ENCODE data around the gene GLUL. TPM values are rescaled to one million over a fixed set of nuclear protein-coding genes. Genes with fewer than 3 reads are reported as not detected.

GLUL gene
- total RNA-seq, 4 donors from 2014 or later, result 2,071 to 4,011 (median 3,051) TPM

DNA sequence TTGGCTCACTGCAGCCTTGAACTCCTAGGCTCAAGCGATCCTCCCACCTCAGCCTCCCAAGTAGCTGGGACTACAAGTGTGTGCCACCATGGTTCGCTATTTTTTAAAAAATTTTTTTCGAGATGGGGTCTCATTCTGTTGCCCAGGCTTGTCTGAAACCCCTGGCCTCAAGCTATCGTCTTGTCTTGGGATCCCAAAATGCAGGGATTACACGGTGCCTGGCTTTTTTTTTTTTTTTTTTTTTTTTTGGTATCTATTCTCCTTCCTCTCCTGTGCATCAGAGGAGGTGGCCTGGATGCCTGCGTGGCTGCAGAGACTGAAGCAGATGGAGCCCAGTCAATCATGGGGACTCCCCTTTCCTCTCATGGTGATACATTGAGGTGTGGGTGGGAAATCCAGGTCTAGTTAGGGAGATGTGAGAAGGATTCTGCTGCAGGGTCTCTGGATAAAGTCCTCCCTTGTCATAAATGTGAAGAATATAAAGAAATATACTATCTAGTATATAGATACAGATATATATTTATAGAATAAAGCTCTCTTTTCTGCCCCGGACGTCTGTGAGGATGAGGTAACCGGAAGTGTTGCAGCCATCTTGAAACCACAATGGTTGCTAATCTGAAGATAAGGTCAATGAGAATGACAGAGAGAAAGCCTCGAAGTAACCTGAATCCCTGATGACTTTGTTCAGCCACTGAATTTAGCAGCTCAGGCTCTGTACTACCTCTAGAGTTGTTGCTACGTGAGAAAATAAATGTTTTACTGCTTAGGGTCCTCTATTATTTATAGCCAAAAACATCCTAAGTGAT is 38.9 kb upstream of the GLUL start:
- no peaks in the 10 kb centered on the region for H3K27me3 ChIP-seq
- H3K27ac ChIP-seq (replicated peaks in 1 of 4), result no peak overlapping the region

DNA sequence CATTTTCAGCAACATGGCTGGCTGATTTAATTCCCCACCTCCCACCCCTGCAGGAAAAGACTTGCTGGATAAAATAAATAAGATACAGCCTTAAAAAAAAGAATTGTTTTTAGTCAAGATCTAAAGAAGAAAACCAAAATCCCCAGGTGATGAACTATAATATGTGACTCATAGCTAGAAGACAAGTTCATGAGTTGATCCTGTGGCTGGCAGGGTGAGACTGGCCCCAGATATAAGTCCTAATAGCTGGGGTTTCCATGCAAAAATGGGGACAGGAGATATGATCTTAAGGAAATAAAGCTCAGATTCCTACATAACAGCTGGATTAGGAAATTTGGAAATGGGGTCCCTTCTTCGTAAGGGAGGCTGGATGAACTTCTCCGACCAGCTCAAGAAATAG is 36.5 kb upstream of the GLUL start:
- Histone ChIP-seq H3K27me3 (no peaks in the 10 kb centered on the region), H3K4me1 (no peaks in the 10 kb centered on the region), H3K4me3 (no peak overlapping the region), H3K9me3 (no peaks in the 10 kb centered on the region), H3K27ac (replicated peaks in 1 of 4) (no peak overlapping the region), H3K36me3 (no peaks in the 10 kb centered on the region)
- DNase-seq (ENCODE audit: extremely low spot score), result no peak
- 79% methylated on average over 2 of the region's 2 CpGs for WGBS
- TF ChIP-seq, protein P1, sequence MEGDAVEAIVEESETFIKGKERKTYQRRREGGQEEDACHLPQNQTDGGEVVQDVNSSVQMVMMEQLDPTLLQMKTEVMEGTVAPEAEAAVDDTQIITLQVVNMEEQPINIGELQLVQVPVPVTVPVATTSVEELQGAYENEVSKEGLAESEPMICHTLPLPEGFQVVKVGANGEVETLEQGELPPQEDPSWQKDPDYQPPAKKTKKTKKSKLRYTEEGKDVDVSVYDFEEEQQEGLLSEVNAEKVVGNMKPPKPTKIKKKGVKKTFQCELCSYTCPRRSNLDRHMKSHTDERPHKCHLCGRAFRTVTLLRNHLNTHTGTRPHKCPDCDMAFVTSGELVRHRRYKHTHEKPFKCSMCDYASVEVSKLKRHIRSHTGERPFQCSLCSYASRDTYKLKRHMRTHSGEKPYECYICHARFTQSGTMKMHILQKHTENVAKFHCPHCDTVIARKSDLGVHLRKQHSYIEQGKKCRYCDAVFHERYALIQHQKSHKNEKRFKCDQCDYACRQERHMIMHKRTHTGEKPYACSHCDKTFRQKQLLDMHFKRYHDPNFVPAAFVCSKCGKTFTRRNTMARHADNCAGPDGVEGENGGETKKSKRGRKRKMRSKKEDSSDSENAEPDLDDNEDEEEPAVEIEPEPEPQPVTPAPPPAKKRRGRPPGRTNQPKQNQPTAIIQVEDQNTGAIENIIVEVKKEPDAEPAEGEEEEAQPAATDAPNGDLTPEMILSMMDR (IDR thresholded peaks at IDR 0.05), result no peak
- no peak for TF ChIP-seq EP300 (IDR thresholded peaks at IDR 0.05)
- TF ChIP-seq POLR2A (IDR thresholded peaks at IDR 0.05; ENCODE audit: low read depth), result no peak
- no peak for TF ChIP-seq POLR2AphosphoS5 (IDR thresholded peaks at IDR 0.05)
- intact Hi-C loops (cut with DNase I), result no loop called here

More for the DNA sequence above, 38.9 kb upstream of the GLUL start:
- TF ChIP-seq POLR2A (IDR thresholded peaks at IDR 0.05; ENCODE audit: low read depth) (no peak), EP300 (IDR thresholded peaks at IDR 0.05) (no peak), POLR2AphosphoS5 (IDR thresholded peaks at IDR 0.05) (no peak)
- TF ChIP-seq, protein P1 (IDR thresholded peaks at IDR 0.05), result no peak
- no peak for DNase-seq (ENCODE audit: extremely low spot score)
- WGBS, result 69% methylated on average over 11 of the region's 11 CpGs
- H3K36me3 ChIP-seq, result no peaks in the 10 kb centered on the region
- intact Hi-C loops (cut with DNase I), result no loop called here
- no peaks in the 10 kb centered on the region for H3K9me3 ChIP-seq
- no peak overlapping the region for H3K4me3 ChIP-seq
- H3K4me1 ChIP-seq, result no peaks in the 10 kb centered on the region

DNA sequence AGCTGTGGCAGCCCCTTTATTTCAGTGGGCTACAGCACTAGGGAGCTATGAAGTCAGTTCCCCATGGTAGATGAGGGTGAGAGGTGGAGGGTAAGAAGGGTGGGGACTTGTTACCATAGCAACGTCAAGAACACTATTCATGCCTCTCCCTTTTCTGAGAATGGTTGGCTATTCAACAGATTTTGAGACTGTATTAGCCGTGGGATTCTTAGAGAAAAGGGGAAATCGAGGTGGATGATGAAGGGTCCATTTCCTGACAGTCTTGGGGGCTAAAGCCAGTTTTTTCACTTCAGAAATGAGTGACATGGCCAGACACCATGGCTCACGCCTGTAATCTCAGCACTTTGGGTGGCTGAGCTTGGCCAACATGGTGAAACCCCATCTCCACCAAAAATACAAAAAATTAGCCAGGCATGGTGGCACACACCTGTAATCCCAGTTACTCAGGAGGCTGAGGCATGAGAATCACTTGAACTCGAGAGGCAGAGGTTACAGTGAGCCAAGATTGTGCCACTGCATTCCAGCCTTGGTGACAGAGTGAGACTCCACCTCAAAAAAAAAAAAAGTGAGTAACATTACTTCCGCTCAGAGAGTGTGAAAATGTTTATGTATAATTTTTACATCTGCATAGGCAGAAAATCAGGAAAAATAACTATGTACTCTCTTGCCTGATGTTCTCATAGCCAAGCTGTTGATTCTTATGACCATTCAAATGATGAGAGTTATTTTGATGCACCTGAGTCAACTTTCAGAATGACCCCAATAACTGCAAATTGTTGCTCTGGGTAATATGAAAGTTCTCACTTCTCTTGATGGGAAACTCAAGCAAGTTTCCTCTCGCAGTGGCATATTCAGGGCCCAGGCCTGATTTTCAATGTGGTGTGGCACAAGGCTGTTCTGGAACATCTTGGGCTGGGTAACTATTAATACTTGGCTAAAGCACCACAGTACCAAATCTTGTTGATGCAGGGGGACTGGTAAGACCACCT is 35.1 kb upstream of the GLUL start:
- no peaks in the 10 kb centered on the region for H3K36me3 ChIP-seq
- 83% methylated on average over 7 of the region's 7 CpGs for WGBS
- H3K9me3 ChIP-seq, result no peaks in the 10 kb centered on the region
- no peak overlapping the region for H3K27ac ChIP-seq (replicated peaks in 1 of 4)
- no peaks in the 10 kb centered on the region for H3K27me3 ChIP-seq
- TF ChIP-seq POLR2A (IDR thresholded peaks at IDR 0.05; ENCODE audit: low read depth), result no peak
- TF ChIP-seq, protein P1 (IDR thresholded peaks at IDR 0.05), result no peak
- TF ChIP-seq EP300 (IDR thresholded peaks at IDR 0.05), result no peak
- TF ChIP-seq POLR2AphosphoS5 (IDR thresholded peaks at IDR 0.05), result no peak
- DNase-seq (ENCODE audit: extremely low spot score), result no peak
- intact Hi-C loops (cut with DNase I), result no loop called here
- no peaks in the 10 kb centered on the region for H3K4me1 ChIP-seq
- no peak overlapping the region for H3K4me3 ChIP-seq

DNA sequence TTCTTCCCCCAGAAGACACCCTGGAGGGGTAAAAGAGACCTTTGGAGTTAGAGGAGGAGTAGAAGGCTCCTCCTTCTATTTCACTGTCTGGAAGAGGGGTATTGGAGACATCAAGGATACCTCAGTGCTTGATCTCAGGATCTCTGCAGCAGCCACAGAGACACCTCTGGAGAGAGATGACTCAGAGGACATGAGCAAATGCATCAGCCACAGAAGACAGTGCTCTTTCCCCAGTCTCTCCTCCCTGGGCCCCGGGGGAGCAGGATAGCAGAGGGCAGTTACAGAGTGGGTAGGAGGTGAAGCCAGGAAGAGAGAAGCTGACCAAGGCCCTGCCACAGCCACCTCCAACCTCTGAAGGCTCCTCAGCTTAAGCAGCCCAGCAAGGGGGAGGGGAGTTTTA is 24.2 kb upstream of the GLUL start:
- no peaks in the 10 kb centered on the region for H3K36me3 ChIP-seq
- no peak overlapping the region for H3K27ac ChIP-seq (replicated peaks in 1 of 4)
- no peak for TF ChIP-seq EP300 (IDR thresholded peaks at IDR 0.05)
- TF ChIP-seq, protein P1 (IDR thresholded peaks at IDR 0.05), result no peak
- TF ChIP-seq POLR2AphosphoS5 (IDR thresholded peaks at IDR 0.05), result no peak
- no peak for TF ChIP-seq POLR2A (IDR thresholded peaks at IDR 0.05; ENCODE audit: low read depth)
- H3K27me3 ChIP-seq, result no peaks in the 10 kb centered on the region
- no peak for DNase-seq (ENCODE audit: extremely low spot score)
- no peaks in the 10 kb centered on the region for H3K9me3 ChIP-seq
- 67% methylated on average over 1 of the region's 1 CpG for WGBS
- H3K4me3 ChIP-seq, result no peak overlapping the region
- intact Hi-C loops (cut with DNase I), result no loop called here
- H3K4me1 ChIP-seq, result peaks cover 0 to 7% (median 4%) of the 10 kb centered on the region in 4 donors
